ENCODE measurements around the gene CCDC186. TPM values are rescaled to one million over a fixed set of nuclear protein-coding genes. Genes with fewer than 3 reads are reported as not detected.
"Not testable (repeated sequence)": the region's sequence is repeated elsewhere in the genome, so short reads cannot be mapped to it uniquely, and the experiment has no call there.

CCDC186 gene
- total RNA-seq, 8 experiments from 2014 or later: 9.6 to 23.1 (median 17.4) TPM

GRCh38 chr10:114172216-114172615, 1.8 kb downstream of the CCDC186 start:
- Histone ChIP-seq H3K27ac (no peak overlapping the region), H3K4me3 (peak overlapping the region in 4 of 5 donors; percentile 78 to 94 (median 82)), H3K4me1 (replicated peaks in 1 of 2) (peaks cover 4 to 12% of the 10 kb centered on the region in 2 donors)
- in situ Hi-C loops (cut with MboI; ENCODE audit: low pct_unique_long_range_greater_than_20kb in 2 of 9, low sequenced_read_pairs in 9 of 9, unreplicated experiment in 9 of 9): no loop called here
- WGBS, 10 experiments: 10 to 80% (median 57%) methylated on average over 1 of the region's 1 CpG; no CpG with 5 or more reads in 3 of the 10 experiments
- ATAC-seq (replicated peaks in 6 of 8): peak in 1 of 8 experiments; percentile 9

- in situ Hi-C loops (cut with MboI; ENCODE audit: low pct_unique_long_range_greater_than_20kb in 2 of 9, low sequenced_read_pairs in 9 of 9, unreplicated experiment in 9 of 9): no loop called here
- Histone ChIP-seq H3K4me3 (no peak overlapping the region), H3K4me1 (replicated peaks in 1 of 2) (peaks cover 4 to 9% of the 10 kb centered on the region in 2 donors), H3K27ac (no peak overlapping the region)
- 60 to 100% (median 93%) methylated on average over 1 to 3 of the region's 3 CpGs; no CpG with 5 or more reads in 3 of the 10 experiments for WGBS, 10 experiments
- no peak for ATAC-seq (replicated peaks in 6 of 8)
Observed at GRCh38 chr10:114168450-114169009, 5.5 kb downstream of the CCDC186 start.

- no peak for ATAC-seq (replicated peaks in 6 of 8)
- H3K4me1 ChIP-seq (replicated peaks in 1 of 2): peaks cover 4 to 9% of the 10 kb centered on the region in 2 donors
- H3K4me3 ChIP-seq: no peak overlapping the region
- WGBS, 10 experiments: 62 to 100% (median 100%) methylated on average over 2 to 3 of the region's 3 CpGs; no CpG with 5 or more reads in 1 of the 10 experiments
- in situ Hi-C loops (cut with MboI; ENCODE audit: low pct_unique_long_range_greater_than_20kb in 2 of 9, low sequenced_read_pairs in 9 of 9, unreplicated experiment in 9 of 9): no loop called here
- H3K27ac ChIP-seq: no peak overlapping the region
Observed at GRCh38 chr10:114167985-114168384, 6.0 kb downstream of the CCDC186 start.

GRCh38 chr10:114166494-114166893, 7.5 kb downstream of the CCDC186 start:
- peak in 3 of 8 experiments; percentile 31 to 82 (median 63) for ATAC-seq (replicated peaks in 6 of 8)
- H3K4me1 ChIP-seq (replicated peaks in 1 of 2): no peaks in the 10 kb centered on the region
- no peak overlapping the region for H3K27ac ChIP-seq
- in situ Hi-C loops (cut with MboI; ENCODE audit: low pct_unique_long_range_greater_than_20kb in 2 of 9, low sequenced_read_pairs in 9 of 9, unreplicated experiment in 9 of 9): no loop called here
- H3K4me3 ChIP-seq: no peak overlapping the region
- WGBS, 10 experiments: 0 to 100% (median 56%) methylated on average over 1 to 3 of the region's 3 CpGs; no CpG with 5 or more reads in 1 of the 10 experiments

- in situ Hi-C loops (cut with MboI; ENCODE audit: low pct_unique_long_range_greater_than_20kb in 2 of 9, low sequenced_read_pairs in 9 of 9, unreplicated experiment in 9 of 9): no loop called here
- no peak overlapping the region for H3K27ac ChIP-seq
- peak in 1 of 8 experiments; percentile 12 for ATAC-seq (replicated peaks in 6 of 8)
Observed at GRCh38 chr10:114166043-114166442, 8.0 kb downstream of the CCDC186 start.

GRCh38 chr10:114163062-114163461, 10.9 kb downstream of the CCDC186 start:
- WGBS, 10 experiments: 0 to 88% (median 63%) methylated on average over 1 to 2 of the region's 2 CpGs
- Histone ChIP-seq H3K4me1 (replicated peaks in 1 of 2) (no peaks in the 10 kb centered on the region), H3K4me3 (no peak overlapping the region), H3K27ac (no peak overlapping the region)
- in situ Hi-C loops (cut with MboI; ENCODE audit: low pct_unique_long_range_greater_than_20kb in 2 of 9, low sequenced_read_pairs in 9 of 9, unreplicated experiment in 9 of 9): no loop called here
- ATAC-seq (replicated peaks in 6 of 8): no peak

More at GRCh38 chr10:114166043-114166442, 8.0 kb downstream of the CCDC186 start:
- 11 to 100% (median 80%) methylated on average over 1 to 3 of the region's 3 CpGs; no CpG with 5 or more reads in 1 of the 10 experiments for WGBS, 10 experiments
- H3K4me1 ChIP-seq (replicated peaks in 1 of 2): no peaks in the 10 kb centered on the region
- no peak overlapping the region for H3K4me3 ChIP-seq

- ATAC-seq (replicated peaks in 6 of 8): peak in 1 of 8 experiments; percentile 41
- H3K4me1 ChIP-seq (replicated peaks in 1 of 2): no peaks in the 10 kb centered on the region
- no peak overlapping the region for H3K27ac ChIP-seq
- 57 to 100% (median 95%) methylated on average over 1 to 2 of the region's 2 CpGs; no CpG with 5 or more reads in 3 of the 10 experiments for WGBS, 10 experiments
- H3K4me3 ChIP-seq: no peak overlapping the region
- in situ Hi-C loops (cut with MboI; ENCODE audit: low pct_unique_long_range_greater_than_20kb in 2 of 9, low sequenced_read_pairs in 9 of 9, unreplicated experiment in 9 of 9): no loop called here
Observed at GRCh38 chr10:114157912-114158311, 16.1 kb downstream of the CCDC186 start.

- H3K4me1 ChIP-seq (replicated peaks in 1 of 2): no peaks in the 10 kb centered on the region
- H3K4me3 ChIP-seq: no peak overlapping the region
- WGBS, 10 experiments: 83 to 100% (median 86%) methylated on average over 1 of the region's 1 CpG; no CpG with 5 or more reads in 3 of the 10 experiments
- H3K27ac ChIP-seq: no peak overlapping the region
- no peak for ATAC-seq (replicated peaks in 6 of 8)
- in situ Hi-C loops (cut with MboI; ENCODE audit: low pct_unique_long_range_greater_than_20kb in 2 of 9, low sequenced_read_pairs in 9 of 9, unreplicated experiment in 9 of 9): no loop called here
Observed at GRCh38 chr10:114151892-114152291, 22.1 kb downstream of the CCDC186 start.

- in situ Hi-C loops (cut with MboI; ENCODE audit: low pct_unique_long_range_greater_than_20kb in 2 of 9, low sequenced_read_pairs in 9 of 9, unreplicated experiment in 9 of 9): no loop called here
- ATAC-seq (replicated peaks in 6 of 8): peak in 7 of 8 experiments; percentile 41 to 98 (median 66)
- 0 to 100% (median 76%) methylated on average over 1 to 2 of the region's 2 CpGs; no CpG with 5 or more reads in 5 of the 10 experiments for WGBS, 10 experiments
Observed at GRCh38 chr10:114151486-114151885, 22.5 kb downstream of the CCDC186 start.

GRCh38 chr10:114149476-114149875, 24.5 kb downstream of the CCDC186 start:
- ATAC-seq (replicated peaks in 6 of 8); H3K4me1 ChIP-seq (replicated peaks in 1 of 2); in situ Hi-C loops (cut with MboI; ENCODE audit: low pct_unique_long_range_greater_than_20kb in 2 of 9, low sequenced_read_pairs in 9 of 9, unreplicated experiment in 9 of 9); H3K27ac ChIP-seq; H3K4me3 ChIP-seq: not testable (repeated sequence)
- 100% methylated on average over 1 of the region's 3 CpGs; no CpG with 5 or more reads in 8 of the 10 experiments for WGBS, 10 experiments

More at GRCh38 chr10:114151486-114151885, 22.5 kb downstream of the CCDC186 start:
- no peak overlapping the region for H3K4me3 ChIP-seq
- no peaks in the 10 kb centered on the region for H3K4me1 ChIP-seq (replicated peaks in 1 of 2)
- no peak overlapping the region for H3K27ac ChIP-seq

- Histone ChIP-seq H3K27ac (no peak overlapping the region), H3K4me1 (replicated peaks in 1 of 2) (no peaks in the 10 kb centered on the region), H3K4me3 (no peak overlapping the region)
- no peak for ATAC-seq (replicated peaks in 6 of 8)
- WGBS, 10 experiments: 67 to 100% (median 83%) methylated on average over 1 of the region's 1 CpG; no CpG with 5 or more reads in 5 of the 10 experiments
- in situ Hi-C loops (cut with MboI; ENCODE audit: low pct_unique_long_range_greater_than_20kb in 2 of 9, low sequenced_read_pairs in 9 of 9, unreplicated experiment in 9 of 9): no loop called here
Observed at GRCh38 chr10:114143160-114143559, 30.8 kb downstream of the CCDC186 start.

- 75 to 100% (median 83%) methylated on average over 1 to 3 of the region's 3 CpGs; no CpG with 5 or more reads in 4 of the 10 experiments for WGBS, 10 experiments
- Histone ChIP-seq H3K27ac (no peak overlapping the region), H3K4me3 (no peak overlapping the region), H3K4me1 (replicated peaks in 1 of 2) (no peaks in the 10 kb centered on the region)
- in situ Hi-C loops (cut with MboI; ENCODE audit: low pct_unique_long_range_greater_than_20kb in 2 of 9, low sequenced_read_pairs in 9 of 9, unreplicated experiment in 9 of 9): no loop called here
- peak in 1 of 8 experiments; percentile 12 for ATAC-seq (replicated peaks in 6 of 8)
Observed at GRCh38 chr10:114142018-114142417, 32.0 kb downstream of the CCDC186 start.

- H3K27ac ChIP-seq; in situ Hi-C loops (cut with MboI; ENCODE audit: low pct_unique_long_range_greater_than_20kb in 2 of 9, low sequenced_read_pairs in 9 of 9, unreplicated experiment in 9 of 9); H3K4me1 ChIP-seq (replicated peaks in 1 of 2); H3K4me3 ChIP-seq; ATAC-seq (replicated peaks in 6 of 8): not testable (repeated sequence)
- 91 to 100% (median 96%) methylated on average over 1 to 2 of the region's 2 CpGs; no CpG with 5 or more reads in 5 of the 10 experiments for WGBS, 10 experiments
Observed at GRCh38 chr10:114140827-114141226, 33.2 kb downstream of the CCDC186 start.
